GM12874 (cell line): ENCODE data around the gene CAPRIN2.

Experiments
- CTCF ChIP-seq: IDR thresholded peaks from 2 replicates; pipeline ENCODE4 v1.5.1; 2011; ENCODE audit warnings: low read depth, mild to moderate bottlenecking, control low read depth, low read length, moderate library complexity; ENCODE audit not compliant: insufficient read depth

Gene CAPRIN2

GRCh38 chr12:30692470-30692869 is 62.3 kb downstream of the CAPRIN2 start:
- TF ChIP-seq CTCF: no peak

- TF ChIP-seq CTCF: no peak
Observed at GRCh38 chr12:30691122-30691879, 63.5 kb downstream of the CAPRIN2 start.

GRCh38 chr12:30687265-30687986 is 67.3 kb downstream of the CAPRIN2 start:
- no peak for TF ChIP-seq CTCF

- no peak for TF ChIP-seq CTCF
Observed at GRCh38 chr12:30679241-30679640, 75.5 kb downstream of the CAPRIN2 start.

GRCh38 chr12:30678221-30678620 is 76.5 kb downstream of the CAPRIN2 start:
- no peak for TF ChIP-seq CTCF

GRCh38 chr12:30661210-30661609 is 93.5 kb downstream of the CAPRIN2 start:
- no peak for TF ChIP-seq CTCF
